Measurements from ENCODE around the gene DLX6. TPM values are rescaled to one million over a fixed set of nuclear protein-coding genes. Genes with fewer than 3 reads are reported as not detected.

DLX6 gene
- total RNA-seq, 4 donors from 2014 or later: 0.59 to 5.0 (median 1.6) TPM

- no peak for DNase-seq (ENCODE audit: low spot score in 2 of 2)
- no peak overlapping the region for H3K4me3 ChIP-seq (ENCODE audit: low read depth, poor library complexity, severe bottlenecking)
- 80 to 84% methylated on average over 5 of the region's 5 CpGs for WGBS, 2 donors
- TF ChIP-seq POLR2A (IDR thresholded peaks at IDR 0.05) (no peak), CTCF (IDR thresholded peaks at IDR 0.05) (no peak)
- intact Hi-C loops (cut with DNase I; ENCODE audit: low total_unique reads): no loop called here
Measured at GRCh38 chr7:97039374-97040065, 34.2 kb downstream of the DLX6 start.

GRCh38 chr7:97043281-97043680 lies 37.9 kb downstream of the DLX6 start:
- 52 to 58% methylated on average over 2 of the region's 2 CpGs for WGBS, 2 donors
- intact Hi-C loops (cut with DNase I; ENCODE audit: low total_unique reads): no loop called here
- H3K4me3 ChIP-seq (ENCODE audit: low read depth, poor library complexity, severe bottlenecking): no peak overlapping the region
- DNase-seq (ENCODE audit: low spot score in 2 of 2): no peak
- no peak for TF ChIP-seq CTCF (IDR thresholded peaks at IDR 0.05)
- TF ChIP-seq POLR2A (IDR thresholded peaks at IDR 0.05): no peak

Other genes starting within 250 kb of the DLX6 start
- 10 to 100 TPM; 20.9 to 45.9 (median 35.3) TPM for gene DLX5, start 19.3 kb downstream of the DLX6 start, total RNA-seq
- 1 to 10 TPM; 4.0 to 8.9 (median 4.4) TPM for gene SDHAF3, start 112.1 kb downstream of the DLX6 start, total RNA-seq

Data from lower leg skin (tissue), 4 donors.